Bronchial epithelial cell (primary cell): ENCODE results near the gene FAM81A. TPM values are rescaled to one million over a fixed set of nuclear protein-coding genes. Genes with fewer than 3 reads are reported as not detected.
A peak's percentile ranks its signal among the peaks of the same experiment; 100 is the strongest.

Source experiments
- DNase-seq: peaks from one replicate; pipeline ENCODE4 v3.0.0-alpha.2; 2010; ENCODE audit warnings: low read depth
- FAIRE-seq: peaks from 2 replicates; lab custom pipeline; 2011; peaks lifted over from hg19 to GRCh38; lab: Jason Lieb, UNC
- H3K27me3 ChIP-seq: 2 replicates; pipeline ENCODE4 v1.5.1; 2011; ENCODE audit warnings: low read length; ENCODE audit not compliant: control insufficient read depth, insufficient read depth
- H3K36me3 ChIP-seq: 2 replicates; pipeline ENCODE4 v1.5.1; 2011; ENCODE audit warnings: low read length; ENCODE audit not compliant: control insufficient read depth, insufficient read depth
- H3K4me3 ChIP-seq: 2 replicates; pipeline ENCODE4 v1.5.1; 2011; ENCODE audit warnings: mild to moderate bottlenecking, low read depth, low read length, control low read depth
- total RNA-seq: library from RNA; depleted of rRNA; stranded (reverse); fragments of >200 nt; gene quantifications from 2 replicates; pipeline ENCODE4 v1.2.1, GENCODE V29; 2014
- TF ChIP-seq, protein P1 (sequence below): IDR thresholded peaks from 2 replicates; pipeline ENCODE4 v1.5.1; 2011; ENCODE audit warnings: mild to moderate bottlenecking, moderate library complexity, low read length, control low read depth, inconsistent platforms; ENCODE audit not compliant: insufficient read depth, severe bottlenecking

FAM81A gene
- total RNA-seq, 1 donor from 2014 or later: 0.26 TPM

- FAIRE-seq (no peak), DNase-seq (no peak)
- Histone ChIP-seq H3K36me3 (no peaks in the 10 kb centered on the region), H3K4me3 (no peak overlapping the region), H3K27me3 (peaks cover 10% of the 10 kb centered on the region)
- TF ChIP-seq, protein P1, sequence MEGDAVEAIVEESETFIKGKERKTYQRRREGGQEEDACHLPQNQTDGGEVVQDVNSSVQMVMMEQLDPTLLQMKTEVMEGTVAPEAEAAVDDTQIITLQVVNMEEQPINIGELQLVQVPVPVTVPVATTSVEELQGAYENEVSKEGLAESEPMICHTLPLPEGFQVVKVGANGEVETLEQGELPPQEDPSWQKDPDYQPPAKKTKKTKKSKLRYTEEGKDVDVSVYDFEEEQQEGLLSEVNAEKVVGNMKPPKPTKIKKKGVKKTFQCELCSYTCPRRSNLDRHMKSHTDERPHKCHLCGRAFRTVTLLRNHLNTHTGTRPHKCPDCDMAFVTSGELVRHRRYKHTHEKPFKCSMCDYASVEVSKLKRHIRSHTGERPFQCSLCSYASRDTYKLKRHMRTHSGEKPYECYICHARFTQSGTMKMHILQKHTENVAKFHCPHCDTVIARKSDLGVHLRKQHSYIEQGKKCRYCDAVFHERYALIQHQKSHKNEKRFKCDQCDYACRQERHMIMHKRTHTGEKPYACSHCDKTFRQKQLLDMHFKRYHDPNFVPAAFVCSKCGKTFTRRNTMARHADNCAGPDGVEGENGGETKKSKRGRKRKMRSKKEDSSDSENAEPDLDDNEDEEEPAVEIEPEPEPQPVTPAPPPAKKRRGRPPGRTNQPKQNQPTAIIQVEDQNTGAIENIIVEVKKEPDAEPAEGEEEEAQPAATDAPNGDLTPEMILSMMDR: no peak
These were observed 3.5 kb upstream of the FAM81A start for GRCh38 chr15:59434481-59434880.

DNA sequence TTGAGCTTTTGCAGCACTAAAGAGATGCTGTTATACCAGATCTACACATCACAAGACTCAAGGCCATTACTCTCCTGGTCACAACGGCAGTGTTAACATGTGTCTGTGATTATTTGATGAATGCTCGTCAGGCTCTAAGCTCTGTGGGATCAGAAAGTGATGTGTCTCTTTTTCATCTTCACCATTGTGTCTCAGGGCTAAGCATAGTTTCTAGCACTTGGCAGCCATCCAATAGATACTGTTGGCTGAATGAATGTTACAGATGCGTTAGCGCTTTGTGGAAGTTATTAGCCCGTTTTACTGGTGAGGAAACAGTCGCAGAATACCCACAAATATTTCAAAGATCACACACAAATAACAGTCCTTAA, 1.2 kb upstream of the FAM81A start:
- DNase-seq (no peak), FAIRE-seq (peak; percentile 23)
- no peaks in the 10 kb centered on the region for H3K36me3 ChIP-seq
- TF ChIP-seq, protein P1: no peak
- H3K27me3 ChIP-seq: peaks cover 10% of the 10 kb centered on the region
- H3K4me3 ChIP-seq: no peak overlapping the region

GRCh38 chr15:59437142-59437816, 707 bp upstream of the FAM81A start:
- H3K27me3 ChIP-seq: peaks cover 10% of the 10 kb centered on the region
- TF ChIP-seq, protein P1: no peak
- FAIRE-seq (no peak), DNase-seq (no peak)
- H3K4me3 ChIP-seq: peak overlapping the region; percentile 37
- H3K36me3 ChIP-seq: no peaks in the 10 kb centered on the region

DNA sequence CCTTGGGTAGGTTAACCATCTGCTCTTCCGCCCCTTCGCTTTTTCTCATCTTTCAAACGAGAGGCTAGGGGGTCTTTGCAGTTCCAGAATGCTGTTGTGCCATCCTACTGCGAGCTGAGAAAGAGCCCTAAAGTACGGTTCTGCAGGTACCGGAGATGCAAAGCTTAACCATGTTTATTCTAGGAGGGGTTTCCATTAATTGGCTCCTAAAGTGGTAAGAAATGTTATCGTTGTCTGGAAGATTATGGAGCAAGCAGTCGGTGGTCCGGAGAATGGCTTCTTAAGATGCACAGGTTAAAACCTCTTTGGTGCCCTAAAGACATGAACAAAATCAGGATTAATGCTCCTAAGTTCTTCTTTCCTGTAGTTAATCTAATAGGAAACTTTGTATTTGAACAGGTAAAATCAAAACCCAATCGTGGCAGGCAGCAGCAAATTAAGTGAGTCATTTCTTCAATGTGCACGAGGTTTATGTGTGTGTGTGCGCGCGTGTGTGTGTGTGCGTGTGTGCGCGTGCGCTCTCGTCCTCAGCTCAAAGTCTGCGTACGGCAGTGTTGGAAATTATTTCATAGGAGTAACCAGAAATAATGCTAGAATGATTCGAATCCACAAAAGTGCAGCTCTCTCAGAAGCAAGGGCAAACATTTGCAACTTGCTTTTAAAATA, 772 bp downstream of the FAM81A start:
- DNase-seq (peak; percentile 45), FAIRE-seq (no peak)
- Histone ChIP-seq H3K36me3 (no peaks in the 10 kb centered on the region), H3K4me3 (peak overlapping the region; percentile 37), H3K27me3 (peaks cover 10% of the 10 kb centered on the region)
- TF ChIP-seq, protein P1: no peak

DNA sequence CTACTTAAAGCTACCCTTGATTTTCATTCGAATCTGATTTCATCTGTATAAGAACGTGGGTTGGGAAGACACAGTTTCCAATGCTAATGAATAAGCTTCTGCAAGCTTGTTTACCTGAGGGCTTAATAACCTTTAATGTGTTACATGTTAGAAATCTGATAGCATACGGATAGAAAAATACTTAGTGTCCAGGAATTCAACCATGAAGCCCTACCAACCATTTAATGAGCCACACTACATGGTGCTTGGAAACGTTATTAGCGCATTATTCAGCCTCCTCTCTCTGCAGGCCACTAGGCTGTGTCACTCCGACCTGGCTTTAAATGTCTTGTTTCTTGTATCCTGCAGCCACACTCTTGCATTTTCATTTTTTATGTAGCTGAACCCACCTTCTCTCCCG, 1.6 kb downstream of the FAM81A start:
- Histone ChIP-seq H3K4me3 (no peak overlapping the region), H3K36me3 (no peaks in the 10 kb centered on the region), H3K27me3 (peaks cover 10% of the 10 kb centered on the region)
- FAIRE-seq: no peak
- TF ChIP-seq, protein P1: no peak
- DNase-seq: no peak
